Activated CD4-positive, alpha-beta T cell treated with anti-CD3 and anti-CD28 coated beads for 36 hours (primary cell): ENCODE data around the gene HOMER2. TPM values are rescaled to one million over a fixed set of nuclear protein-coding genes. Genes with fewer than 3 reads are reported as not detected.

ENCODE experiments used
- ATAC-seq: fragments of 200-7000 bp; cut with Tn5 transposase; one replicate; pipeline ENCODE4 v1.10.0; 2021; ENCODE audit warnings: mild to moderate bottlenecking, moderate library complexity
- CTCF ChIA-PET: fragments of 350-600 bp; sonication (Branson Sonifier 250); formaldehyde crosslinking; loops from one replicate; lab custom pipeline; 2021; ENCODE audit warnings: antibody characterized with exemption; lab: Charles Lee
- POLR2A ChIA-PET: fragments of 350-600 bp; sonication (Branson Sonifier 250); formaldehyde crosslinking; loops from one replicate; lab custom pipeline; 2021; ENCODE audit warnings: antibody characterized with exemption, inconsistent platforms; lab: Charles Lee
- DNase-seq: peaks from one replicate; pipeline ENCODE4 v3.0.0-alpha.2; 2020
- H3K27ac Mint-ChIP-seq: one replicate; pipeline ENCODE4 v1.8.0; 2021; ENCODE audit warnings: mixed read lengths
- H3K27me3 Mint-ChIP-seq: one replicate; pipeline ENCODE4 v1.8.0; 2021; ENCODE audit warnings: mixed read lengths
- H3K36me3 Mint-ChIP-seq: one replicate; pipeline ENCODE4 v1.8.0; 2021; ENCODE audit warnings: low read depth, mixed read lengths
- H3K4me1 Mint-ChIP-seq: one replicate; pipeline ENCODE4 v1.8.0; 2021; ENCODE audit warnings: mixed read lengths
- H3K4me3 Mint-ChIP-seq: one replicate; pipeline ENCODE4 v1.8.0; 2021; ENCODE audit warnings: mild to moderate bottlenecking, moderate library complexity, mixed read lengths
- H3K9me3 Mint-ChIP-seq: one replicate; pipeline ENCODE4 v1.8.0; 2021; ENCODE audit warnings: low read depth, mixed read lengths
- intact Hi-C, 2 experiments: fragments of 100-400 bp; cut with DNase I in 1 of 2; cut with micrococcal nuclease in 1 of 2; formaldehyde crosslinking; loops; one replicate each; pipeline versions ENCODE4 v1.14.2 to v1.15.1; 2022 to 2024; cut with DNase I, micrococcal nuclease
- total RNA-seq, 2 experiments: library from RNA; stranded (reverse); gene quantifications; one replicate each; pipeline ENCODE4 v1.2.3, GENCODE V29; 2021

Gene HOMER2
- total RNA-seq, 2 experiments from 2014 or later = 3.5 to 4.6 TPM

- Mint-ChIP-seq H3K27me3 (peaks cover 2% of the 10 kb centered on the region), H3K27ac (no peak overlapping the region), H3K4me3 (no peak overlapping the region), H3K4me1 (no peaks in the 10 kb centered on the region), H3K9me3 (no peaks in the 10 kb centered on the region), H3K36me3 (no peaks in the 10 kb centered on the region)
- POLR2A ChIA-PET = no interaction called here
- ATAC-seq (no peak), DNase-seq (no peak)
- CTCF ChIA-PET = interaction anchor here (0.6 kb wide), 1 partner anchor 206 kb away, joined by 5 read pairs; no protein-coding TSS in a partner anchor
- intact Hi-C loops = no loop called here
Observed at GRCh38 chr15:82890338-82890994, 62.1 kb downstream of the HOMER2 start.

DNA sequence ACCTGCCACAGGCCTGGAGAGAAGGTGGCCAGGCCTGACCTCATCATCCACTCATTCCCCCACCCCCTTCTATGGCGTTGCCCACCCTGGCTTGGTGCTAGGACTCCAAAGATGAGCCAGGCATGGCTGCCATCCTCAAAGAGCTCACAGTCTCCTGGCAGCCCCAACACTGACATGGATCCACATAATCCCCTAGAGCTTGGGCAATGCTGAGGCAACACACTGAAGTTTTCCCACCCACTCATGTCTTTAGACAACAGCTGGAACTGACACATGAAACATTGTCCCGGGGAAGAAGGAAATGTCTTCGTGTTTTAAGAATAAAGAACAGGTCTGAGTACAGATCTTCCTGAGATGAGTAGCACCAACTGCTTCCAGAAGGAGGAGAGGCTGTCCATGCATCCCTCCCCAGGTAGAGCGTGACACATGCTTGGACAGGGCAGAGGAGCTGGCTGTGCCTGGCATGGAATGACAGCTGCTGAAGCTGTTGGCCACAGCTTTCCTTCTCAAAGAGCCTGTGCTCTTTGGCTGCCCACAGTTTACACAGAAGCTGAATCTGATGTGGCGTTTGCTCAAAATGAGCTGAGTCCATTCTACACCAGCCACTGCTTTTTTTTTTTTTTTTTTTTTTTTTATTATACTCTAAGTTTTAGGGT is 70.1 kb downstream of the HOMER2 start:
- CTCF ChIA-PET = interaction anchor here (0.6 kb wide), 1 partner anchor 34 kb away, joined by 3 read pairs; no protein-coding TSS in a partner anchor
- Mint-ChIP-seq H3K4me1 (no peaks in the 10 kb centered on the region), H3K36me3 (no peaks in the 10 kb centered on the region), H3K9me3 (no peaks in the 10 kb centered on the region), H3K27ac (no peak overlapping the region), H3K4me3 (no peak overlapping the region), H3K27me3 (no peaks in the 10 kb centered on the region)
- DNase-seq (no peak), ATAC-seq (no peak)
- intact Hi-C loops = no loop called here
- POLR2A ChIA-PET = interaction anchor here (0.6 kb wide), 1 partner anchor 290 kb away, joined by 3 read pairs; no protein-coding TSS in a partner anchor

DNA sequence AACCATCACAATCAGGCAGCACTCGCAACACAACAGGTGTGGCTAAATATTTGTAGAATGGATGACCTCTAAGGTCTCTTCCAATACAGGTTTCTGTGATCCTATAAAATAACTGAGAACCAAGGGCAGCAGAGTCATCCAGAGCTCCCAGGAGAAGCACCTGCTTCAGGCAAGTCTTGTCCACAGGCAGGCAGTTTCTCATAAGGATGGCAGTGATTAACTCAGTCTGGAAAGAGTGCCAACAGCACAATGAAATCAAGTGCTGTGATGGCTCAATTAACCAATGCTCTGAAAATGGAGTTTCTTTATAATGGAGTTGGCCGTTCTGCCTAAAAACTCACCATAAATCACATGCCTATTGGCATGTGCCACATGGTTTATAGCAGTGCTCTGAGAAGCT is 70.8 kb downstream of the HOMER2 start:
- H3K9me3 Mint-ChIP-seq = no peaks in the 10 kb centered on the region
- POLR2A ChIA-PET = no interaction called here
- DNase-seq (no peak), ATAC-seq (no peak)
- CTCF ChIA-PET = interaction anchor here (0.6 kb wide), 1 partner anchor 33 kb away, joined by 3 read pairs; no protein-coding TSS in a partner anchor
- intact Hi-C loops = no loop called here
- no peaks in the 10 kb centered on the region for H3K36me3 Mint-ChIP-seq
- no peaks in the 10 kb centered on the region for H3K4me1 Mint-ChIP-seq
- H3K27ac Mint-ChIP-seq = no peak overlapping the region
- H3K27me3 Mint-ChIP-seq = no peaks in the 10 kb centered on the region
- no peak overlapping the region for H3K4me3 Mint-ChIP-seq

DNA sequence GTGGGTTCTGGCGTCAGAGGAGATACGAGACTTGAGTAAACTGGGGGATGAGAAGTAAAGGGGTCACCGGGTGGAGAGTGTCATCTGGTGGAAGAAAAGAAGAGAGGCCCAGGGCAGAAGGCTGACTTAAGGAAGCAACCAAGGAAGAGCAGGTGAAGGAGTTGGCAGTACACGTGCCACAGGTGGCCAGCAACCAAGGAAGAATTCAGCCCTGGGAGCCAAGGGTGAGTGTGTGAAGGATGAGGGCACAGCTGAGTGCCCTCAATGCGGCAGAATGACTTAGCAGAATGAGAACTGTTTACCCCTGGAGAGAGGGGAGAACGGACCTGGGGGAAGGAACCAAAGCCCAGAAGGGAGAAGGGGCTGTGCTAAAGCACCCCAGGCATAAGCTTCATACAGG is 71.8 kb downstream of the HOMER2 start:
- no peaks in the 10 kb centered on the region for H3K36me3 Mint-ChIP-seq
- ATAC-seq (no peak), DNase-seq (no peak)
- H3K4me1 Mint-ChIP-seq = no peaks in the 10 kb centered on the region
- intact Hi-C loops = no loop called here
- H3K27ac Mint-ChIP-seq = no peak overlapping the region
- POLR2A ChIA-PET = interaction anchor here (0.7 kb wide), 1 partner anchor 16 kb away, joined by 3 read pairs; no protein-coding TSS in a partner anchor
- CTCF ChIA-PET = no interaction called here
- no peak overlapping the region for H3K4me3 Mint-ChIP-seq
- H3K27me3 Mint-ChIP-seq = no peaks in the 10 kb centered on the region
- H3K9me3 Mint-ChIP-seq = no peaks in the 10 kb centered on the region

- Mint-ChIP-seq H3K4me3 (no peak overlapping the region), H3K27me3 (no peaks in the 10 kb centered on the region), H3K9me3 (no peaks in the 10 kb centered on the region), H3K27ac (no peak overlapping the region), H3K36me3 (no peaks in the 10 kb centered on the region), H3K4me1 (no peaks in the 10 kb centered on the region)
- ATAC-seq = no peak
- ChIA-PET CTCF (no interaction called here), POLR2A (no interaction called here)
- DNase-seq = no peak
- intact Hi-C loops = no loop called here
Observed at GRCh38 chr15:82878325-82878724, 74.2 kb downstream of the HOMER2 start.

DNA sequence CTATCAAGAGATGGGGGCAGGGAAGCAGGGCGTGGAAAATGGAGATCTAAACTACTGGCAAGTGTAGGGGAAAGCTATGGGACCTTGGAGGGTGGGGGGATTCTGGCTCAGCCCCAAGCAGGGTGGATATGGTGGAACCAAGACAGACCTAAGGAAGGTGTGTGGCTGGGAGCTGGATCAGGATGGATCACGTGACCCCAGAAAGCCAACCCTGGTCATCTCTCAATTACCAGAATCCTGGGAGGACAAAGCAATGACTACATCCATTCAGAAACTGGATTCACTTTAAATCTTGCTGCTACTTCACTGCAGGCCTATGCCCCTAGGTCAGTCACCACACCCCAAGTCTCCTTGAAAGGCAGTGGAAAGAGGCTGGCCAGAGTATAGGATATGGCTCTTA is 74.7 kb downstream of the HOMER2 start:
- ATAC-seq = no peak
- no peaks in the 10 kb centered on the region for H3K27me3 Mint-ChIP-seq
- H3K36me3 Mint-ChIP-seq = no peaks in the 10 kb centered on the region
- DNase-seq = no peak
- H3K9me3 Mint-ChIP-seq = no peaks in the 10 kb centered on the region
- CTCF ChIA-PET = no interaction called here
- intact Hi-C loops = no loop called here
- H3K4me1 Mint-ChIP-seq = no peaks in the 10 kb centered on the region
- H3K4me3 Mint-ChIP-seq = no peak overlapping the region
- POLR2A ChIA-PET = no interaction called here
- no peak overlapping the region for H3K27ac Mint-ChIP-seq

DNA sequence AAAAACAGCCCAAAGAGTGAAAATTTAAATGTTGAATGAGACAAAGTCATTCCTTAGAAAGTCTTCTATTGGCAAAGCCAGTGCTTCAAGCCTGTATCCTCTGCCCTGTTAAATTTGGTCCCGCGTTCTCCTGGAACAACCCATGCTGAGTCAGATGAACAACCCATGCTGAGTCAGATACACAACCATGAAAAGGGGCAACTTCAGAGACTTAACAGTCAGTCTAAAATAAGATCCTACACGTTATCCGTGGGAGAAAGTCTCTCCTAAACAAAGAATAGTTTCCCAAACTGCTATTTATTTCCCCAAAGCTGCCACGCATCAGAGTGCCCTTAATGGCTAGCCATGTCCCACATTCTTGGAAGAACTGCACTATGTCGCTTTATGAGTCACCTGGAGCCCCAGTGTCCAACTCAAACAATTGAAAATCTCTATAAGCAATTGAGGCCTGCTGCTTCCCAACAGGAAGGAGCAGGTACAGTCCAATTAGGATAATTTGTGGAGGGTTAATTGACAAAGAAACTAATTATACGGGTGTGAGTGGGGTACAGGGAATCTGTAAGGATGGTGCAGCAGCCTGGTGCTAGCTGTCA is 77.0 kb downstream of the HOMER2 start:
- no peaks in the 10 kb centered on the region for H3K36me3 Mint-ChIP-seq
- ChIA-PET CTCF (no interaction called here), POLR2A (no interaction called here)
- H3K4me1 Mint-ChIP-seq = no peaks in the 10 kb centered on the region
- no peaks in the 10 kb centered on the region for H3K27me3 Mint-ChIP-seq
- H3K4me3 Mint-ChIP-seq = no peak overlapping the region
- H3K27ac Mint-ChIP-seq = no peak overlapping the region
- ATAC-seq = no peak
- no peaks in the 10 kb centered on the region for H3K9me3 Mint-ChIP-seq
- no peak for DNase-seq
- intact Hi-C loops = no loop called here

GRCh38 chr15:82874961-82875360 is 77.6 kb downstream of the HOMER2 start:
- Mint-ChIP-seq H3K9me3 (no peaks in the 10 kb centered on the region), H3K36me3 (no peaks in the 10 kb centered on the region), H3K4me1 (no peaks in the 10 kb centered on the region), H3K27ac (no peak overlapping the region), H3K27me3 (no peaks in the 10 kb centered on the region), H3K4me3 (no peak overlapping the region)
- ChIA-PET CTCF (no interaction called here), POLR2A (no interaction called here)
- intact Hi-C loops = no loop called here
- DNase-seq (no peak), ATAC-seq (no peak)

DNA sequence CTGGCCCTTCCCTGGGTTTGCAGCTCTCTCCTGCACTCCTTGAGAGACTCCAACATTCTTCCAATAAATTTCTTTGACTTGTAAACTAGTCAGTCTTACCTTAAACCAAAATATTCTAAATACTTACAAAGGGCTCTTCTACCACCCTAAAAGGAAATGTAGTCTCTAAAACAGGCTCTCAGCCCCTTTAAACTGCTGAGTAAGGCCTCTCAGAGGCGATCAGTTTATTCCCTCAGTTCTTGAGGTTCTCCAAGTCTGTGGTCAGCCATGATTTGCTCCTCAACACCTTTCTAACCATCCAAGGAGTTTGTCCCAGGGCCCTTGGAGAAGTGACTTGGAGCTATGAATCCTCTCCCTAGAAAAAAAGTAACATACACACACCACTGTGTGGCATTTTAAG is 78.3 kb downstream of the HOMER2 start:
- no peaks in the 10 kb centered on the region for H3K36me3 Mint-ChIP-seq
- ChIA-PET POLR2A (no interaction called here), CTCF (no interaction called here)
- H3K4me1 Mint-ChIP-seq = no peaks in the 10 kb centered on the region
- ATAC-seq (no peak), DNase-seq (no peak)
- intact Hi-C loops = no loop called here
- no peak overlapping the region for H3K27ac Mint-ChIP-seq
- no peaks in the 10 kb centered on the region for H3K27me3 Mint-ChIP-seq
- no peak overlapping the region for H3K4me3 Mint-ChIP-seq
- H3K9me3 Mint-ChIP-seq = no peaks in the 10 kb centered on the region

GRCh38 chr15:82873000-82873680 is 79.4 kb downstream of the HOMER2 start:
- DNase-seq (no peak), ATAC-seq (no peak)
- intact Hi-C loops = no loop called here
- Mint-ChIP-seq H3K9me3 (no peaks in the 10 kb centered on the region), H3K36me3 (no peaks in the 10 kb centered on the region), H3K27me3 (no peaks in the 10 kb centered on the region), H3K4me1 (no peaks in the 10 kb centered on the region), H3K4me3 (no peak overlapping the region), H3K27ac (no peak overlapping the region)
- ChIA-PET CTCF (no interaction called here), POLR2A (no interaction called here)

DNA sequence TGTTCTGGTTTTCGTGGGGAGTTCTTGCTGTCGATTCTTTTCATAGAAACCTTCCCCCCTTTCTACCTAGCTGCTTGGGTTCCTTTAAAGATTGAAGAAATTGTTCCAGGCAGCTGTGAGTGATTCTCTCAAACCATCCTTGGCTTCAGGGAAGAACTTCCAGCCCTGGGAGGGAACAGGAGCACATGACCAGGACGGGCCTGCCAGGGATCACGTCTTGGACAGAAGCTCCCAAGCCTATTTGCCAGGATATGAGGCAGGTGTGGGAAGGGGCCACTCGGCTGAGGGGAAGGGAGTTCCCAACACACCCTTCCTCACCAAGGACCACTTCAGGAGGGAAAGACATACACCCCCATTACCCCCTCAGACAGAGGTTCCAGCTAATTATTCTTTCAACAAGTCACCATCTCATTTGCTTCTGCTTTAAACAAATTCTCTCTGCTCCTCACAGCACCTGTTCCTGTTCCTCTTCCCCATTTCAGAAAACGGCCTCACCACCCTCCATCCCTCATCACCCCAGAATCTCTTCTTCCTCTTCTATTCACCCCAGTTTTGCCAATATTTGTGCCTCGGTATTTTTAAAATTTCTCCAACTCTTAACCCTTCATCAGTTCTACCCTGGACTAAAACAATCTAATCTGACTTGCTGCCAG is 80.6 kb downstream of the HOMER2 start:
- ChIA-PET POLR2A (no interaction called here), CTCF (interaction anchor here (0.8 kb wide), 1 partner anchor 102 kb away, joined by 3 read pairs; no protein-coding TSS in a partner anchor)
- no peak overlapping the region for H3K27ac Mint-ChIP-seq
- intact Hi-C loops = no loop called here
- H3K9me3 Mint-ChIP-seq = no peaks in the 10 kb centered on the region
- ATAC-seq = no peak
- H3K4me1 Mint-ChIP-seq = no peaks in the 10 kb centered on the region
- H3K36me3 Mint-ChIP-seq = no peaks in the 10 kb centered on the region
- H3K4me3 Mint-ChIP-seq = no peak overlapping the region
- H3K27me3 Mint-ChIP-seq = no peaks in the 10 kb centered on the region
- DNase-seq = no peak
